ENCODE results near the gene PTPRD.

The PTPRD gene

GRCh38 chr9:10146517-10147331 lies 466.1 kb downstream of the PTPRD start:
- no peak for DNase-seq

GRCh38 chr9:10144355-10144754 lies 468.4 kb downstream of the PTPRD start:
- DNase-seq = no peak

GRCh38 chr9:10135553-10135952 lies 477.2 kb downstream of the PTPRD start:
- DNase-seq = no peak

GRCh38 chr9:10134266-10134665 lies 478.5 kb downstream of the PTPRD start:
- DNase-seq = no peak

- DNase-seq = no peak
These were observed 482.6 kb downstream of the PTPRD start for GRCh38 chr9:10130061-10130675.

GRCh38 chr9:10127867-10128266 lies 484.9 kb downstream of the PTPRD start:
- DNase-seq = no peak

- no peak for DNase-seq
These were observed 500.0 kb downstream of the PTPRD start for GRCh38 chr9:10112798-10113197.

- DNase-seq = no peak
These were observed 500.7 kb downstream of the PTPRD start for GRCh38 chr9:10112070-10112469.

- DNase-seq = no peak
These were observed 504.0 kb downstream of the PTPRD start for GRCh38 chr9:10108815-10109214.

GRCh38 chr9:10104774-10105173 lies 508.0 kb downstream of the PTPRD start:
- DNase-seq = no peak

GRCh38 chr9:10095208-10095607 lies 517.6 kb downstream of the PTPRD start:
- DNase-seq = no peak

GRCh38 chr9:10094563-10094962 lies 518.2 kb downstream of the PTPRD start:
- no peak for DNase-seq

GRCh38 chr9:10080012-10080411 lies 532.8 kb downstream of the PTPRD start:
- no peak for DNase-seq

GRCh38 chr9:10079284-10079964 lies 533.4 kb downstream of the PTPRD start:
- DNase-seq = no peak

- DNase-seq = no peak
These were observed 541.2 kb downstream of the PTPRD start for GRCh38 chr9:10071579-10071978.

- DNase-seq = no peak
These were observed 550.0 kb downstream of the PTPRD start for GRCh38 chr9:10062629-10063395.

- DNase-seq = no peak
These were observed 553.8 kb downstream of the PTPRD start for GRCh38 chr9:10059044-10059443.

GRCh38 chr9:10055886-10056395 lies 556.9 kb downstream of the PTPRD start:
- DNase-seq = no peak

GRCh38 chr9:10054456-10054855 lies 558.3 kb downstream of the PTPRD start:
- DNase-seq = no peak

- no peak for DNase-seq
These were observed 559.9 kb downstream of the PTPRD start for GRCh38 chr9:10052916-10053315.

GRCh38 chr9:10052181-10052580 lies 560.6 kb downstream of the PTPRD start:
- DNase-seq = peak; percentile 14

- DNase-seq = no peak
These were observed 562.8 kb downstream of the PTPRD start for GRCh38 chr9:10050016-10050415.

- no peak for DNase-seq
These were observed 563.8 kb downstream of the PTPRD start for GRCh38 chr9:10048994-10049393.
